Activated CD4-positive, CD25-positive, alpha-beta regulatory T cell treated with anti-CD3 and anti-CD28 coated beads, Interleukin-2, amount 50 U/mL, for 16 hours (primary cell): ENCODE data around the gene RAI1.

Source experiments
- DNase-seq: peaks from one replicate; pipeline ENCODE4 v3.0.0-alpha.2; 2020; ENCODE audit warnings: low read depth, low spot score

RAI1 gene

GRCh38 chr17:17767154-17767869, 86.1 kb downstream of the RAI1 start:
- DNase-seq: no peak

GRCh38 chr17:17767887-17768418, 86.7 kb downstream of the RAI1 start:
- DNase-seq: no peak

GRCh38 chr17:17768424-17769088, 87.3 kb downstream of the RAI1 start:
- no peak for DNase-seq

GRCh38 chr17:17769869-17770631, 88.8 kb downstream of the RAI1 start:
- no peak for DNase-seq

GRCh38 chr17:17770632-17771044, 89.4 kb downstream of the RAI1 start:
- DNase-seq: no peak

GRCh38 chr17:17771498-17772201, 90.4 kb downstream of the RAI1 start:
- no peak for DNase-seq

- DNase-seq: no peak
Measured at GRCh38 chr17:17772231-17772630, 91.0 kb downstream of the RAI1 start.

GRCh38 chr17:17774009-17774881, 93.0 kb downstream of the RAI1 start:
- no peak for DNase-seq

- no peak for DNase-seq
Measured at GRCh38 chr17:17776889-17777288, 95.6 kb downstream of the RAI1 start.

GRCh38 chr17:17778308-17779014, 97.2 kb downstream of the RAI1 start:
- no peak for DNase-seq

GRCh38 chr17:17779015-17779611, 97.9 kb downstream of the RAI1 start:
- no peak for DNase-seq

- no peak for DNase-seq
Measured at GRCh38 chr17:17780922-17781590, 99.8 kb downstream of the RAI1 start.

- DNase-seq: no peak
Measured at GRCh38 chr17:17781591-17782496, 100.6 kb downstream of the RAI1 start.

GRCh38 chr17:17782523-17783115, 101.4 kb downstream of the RAI1 start:
- DNase-seq: no peak

- DNase-seq: no peak
Measured at GRCh38 chr17:17783116-17783824, 102.0 kb downstream of the RAI1 start.

GRCh38 chr17:17783825-17784656, 102.8 kb downstream of the RAI1 start:
- no peak for DNase-seq
